ENCODE results near the gene NUP160. TPM values are rescaled to one million over a fixed set of nuclear protein-coding genes. Genes with fewer than 3 reads are reported as not detected.

The NUP160 gene, protein sequence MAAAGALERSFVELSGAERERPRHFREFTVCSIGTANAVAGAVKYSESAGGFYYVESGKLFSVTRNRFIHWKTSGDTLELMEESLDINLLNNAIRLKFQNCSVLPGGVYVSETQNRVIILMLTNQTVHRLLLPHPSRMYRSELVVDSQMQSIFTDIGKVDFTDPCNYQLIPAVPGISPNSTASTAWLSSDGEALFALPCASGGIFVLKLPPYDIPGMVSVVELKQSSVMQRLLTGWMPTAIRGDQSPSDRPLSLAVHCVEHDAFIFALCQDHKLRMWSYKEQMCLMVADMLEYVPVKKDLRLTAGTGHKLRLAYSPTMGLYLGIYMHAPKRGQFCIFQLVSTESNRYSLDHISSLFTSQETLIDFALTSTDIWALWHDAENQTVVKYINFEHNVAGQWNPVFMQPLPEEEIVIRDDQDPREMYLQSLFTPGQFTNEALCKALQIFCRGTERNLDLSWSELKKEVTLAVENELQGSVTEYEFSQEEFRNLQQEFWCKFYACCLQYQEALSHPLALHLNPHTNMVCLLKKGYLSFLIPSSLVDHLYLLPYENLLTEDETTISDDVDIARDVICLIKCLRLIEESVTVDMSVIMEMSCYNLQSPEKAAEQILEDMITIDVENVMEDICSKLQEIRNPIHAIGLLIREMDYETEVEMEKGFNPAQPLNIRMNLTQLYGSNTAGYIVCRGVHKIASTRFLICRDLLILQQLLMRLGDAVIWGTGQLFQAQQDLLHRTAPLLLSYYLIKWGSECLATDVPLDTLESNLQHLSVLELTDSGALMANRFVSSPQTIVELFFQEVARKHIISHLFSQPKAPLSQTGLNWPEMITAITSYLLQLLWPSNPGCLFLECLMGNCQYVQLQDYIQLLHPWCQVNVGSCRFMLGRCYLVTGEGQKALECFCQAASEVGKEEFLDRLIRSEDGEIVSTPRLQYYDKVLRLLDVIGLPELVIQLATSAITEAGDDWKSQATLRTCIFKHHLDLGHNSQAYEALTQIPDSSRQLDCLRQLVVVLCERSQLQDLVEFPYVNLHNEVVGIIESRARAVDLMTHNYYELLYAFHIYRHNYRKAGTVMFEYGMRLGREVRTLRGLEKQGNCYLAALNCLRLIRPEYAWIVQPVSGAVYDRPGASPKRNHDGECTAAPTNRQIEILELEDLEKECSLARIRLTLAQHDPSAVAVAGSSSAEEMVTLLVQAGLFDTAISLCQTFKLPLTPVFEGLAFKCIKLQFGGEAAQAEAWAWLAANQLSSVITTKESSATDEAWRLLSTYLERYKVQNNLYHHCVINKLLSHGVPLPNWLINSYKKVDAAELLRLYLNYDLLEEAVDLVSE (N-terminal part only)
- total RNA-seq, result 31.9 and 40.4 TPM in 2 replicates

DNA sequence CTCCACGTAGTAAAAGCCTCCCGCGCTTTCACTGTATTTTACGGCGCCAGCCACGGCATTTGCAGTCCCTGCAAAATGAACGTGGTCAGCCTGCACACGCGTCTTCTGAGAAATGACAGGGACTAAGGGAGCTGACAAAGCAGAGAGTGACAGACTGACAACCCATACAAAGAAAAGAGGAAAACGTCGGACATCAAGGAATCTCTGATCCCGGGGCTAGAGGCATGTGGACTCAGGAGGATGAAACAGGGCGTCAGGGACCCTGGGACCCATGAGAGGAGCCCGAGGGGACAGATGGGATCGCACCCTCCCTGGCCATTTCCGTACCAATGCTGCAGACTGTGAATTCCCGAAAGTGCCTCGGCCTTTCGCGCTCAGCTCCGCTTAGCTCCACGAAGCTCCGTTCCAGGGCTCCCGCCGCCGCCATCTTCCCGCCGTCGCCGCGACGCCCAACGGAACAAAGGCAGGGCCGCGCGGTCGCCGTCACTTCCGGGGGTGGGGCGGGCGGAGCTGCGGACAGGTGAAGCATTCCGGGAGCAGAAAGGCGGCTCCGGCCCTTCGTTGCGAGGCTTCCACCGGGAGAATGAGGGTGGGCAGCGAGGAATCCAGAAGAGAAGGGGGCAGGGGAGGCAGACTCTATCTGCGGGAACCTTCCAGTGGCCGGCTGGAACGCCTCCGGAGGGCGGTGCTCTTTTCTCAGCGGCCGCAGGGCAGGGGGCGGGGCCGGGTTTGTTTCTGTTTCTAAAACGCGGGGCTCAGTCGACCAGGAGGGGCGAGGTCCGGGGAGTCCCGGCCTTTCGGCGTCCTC lies at the start of gene NUP160:
TSS of gene NUP160 (minus strand) at position 459 of the 808 bp plus-strand sequence. CDS start at position 427, 32 bp downstream.

Other genes with a start within 250 kb of the NUP160 start
- 101 and 136 TPM in 2 replicates for gene MTCH2, start 205.8 kb downstream of the NUP160 start, total RNA-seq
- gene AGBL2, start 133.0 kb downstream of the NUP160 start, total RNA-seq, result 0.66 and 1.00 TPM in 2 replicates
- 88.4 and 97.6 TPM in 2 replicates for gene FNBP4, start 81.0 kb downstream of the NUP160 start, total RNA-seq
- gene PTPRJ, start 132.2 kb upstream of the NUP160 start, total RNA-seq, result 8.6 and 9.8 TPM in 2 replicates

Data from uterine smooth muscle cell (primary cell).